GM19240 (cell line): ENCODE results near the gene CD6.

Experiments used
- DNase-seq: peaks from one replicate; pipeline ENCODE4 v3.0.0; 2011; ENCODE audit warnings: low spot score; ENCODE audit not compliant: insufficient read length

Gene CD6

GRCh38 chr11:60982184-60982583 lies 10.7 kb downstream of the CD6 start:
- DNase-seq: no peak

- no peak for DNase-seq
These were observed 12.7 kb downstream of the CD6 start for GRCh38 chr11:60984149-60984548.

- no peak for DNase-seq
These were observed 13.2 kb downstream of the CD6 start for GRCh38 chr11:60984636-60985035.

- no peak for DNase-seq
These were observed 14.0 kb downstream of the CD6 start for GRCh38 chr11:60985501-60985900.

- no peak for DNase-seq
These were observed 14.8 kb downstream of the CD6 start for GRCh38 chr11:60985991-60986915.

- no peak for DNase-seq
These were observed 16.2 kb downstream of the CD6 start for GRCh38 chr11:60987577-60988277.

GRCh38 chr11:60988658-60989057 lies 17.2 kb downstream of the CD6 start:
- DNase-seq: no peak

- DNase-seq: no peak
These were observed 17.7 kb downstream of the CD6 start for GRCh38 chr11:60989093-60989650.

- DNase-seq: no peak
These were observed 20.0 kb downstream of the CD6 start for GRCh38 chr11:60991457-60991856.

- no peak for DNase-seq
These were observed 21.4 kb downstream of the CD6 start for GRCh38 chr11:60992842-60993409.

- no peak for DNase-seq
These were observed 22.1 kb downstream of the CD6 start for GRCh38 chr11:60993615-60994014.

- no peak for DNase-seq
These were observed 23.1 kb downstream of the CD6 start for GRCh38 chr11:60994541-60995080.

GRCh38 chr11:60995798-60996197 lies 24.3 kb downstream of the CD6 start:
- DNase-seq: no peak

- DNase-seq: no peak
These were observed 25.1 kb downstream of the CD6 start for GRCh38 chr11:60996381-60997138.

- DNase-seq: no peak
These were observed 28.9 kb downstream of the CD6 start for GRCh38 chr11:61000426-61000825.

- no peak for DNase-seq
These were observed 30.5 kb downstream of the CD6 start for GRCh38 chr11:61001931-61002330.

- DNase-seq: no peak
These were observed 31.1 kb downstream of the CD6 start for GRCh38 chr11:61002598-61002997.

- no peak for DNase-seq
These were observed 32.7 kb downstream of the CD6 start for GRCh38 chr11:61004180-61004611.

- DNase-seq: no peak
These were observed 33.3 kb downstream of the CD6 start for GRCh38 chr11:61004761-61005181.

GRCh38 chr11:61007383-61007955 lies 36.0 kb downstream of the CD6 start:
- no peak for DNase-seq
